Mammary epithelial cell (primary cell): Measurements from ENCODE around the gene STOML2.

Source experiments
- CTCF ChIP-seq, 2 donors: IDR thresholded peaks in 1 of 2; conservative IDR thresholded peaks in 1 of 2; 2 replicates each; pipeline ENCODE4 v1.5.1; 2011 to 2012; ENCODE audit warnings: inconsistent platforms in 2 of 2, low read length in 2 of 2, mild to moderate bottlenecking in 2 of 2, control low read depth in 1 of 2, low read depth in 1 of 2; ENCODE audit not compliant: insufficient read depth in 1 of 2; ENCODE audit errors: extremely low read depth in 1 of 2
- EZH2 ChIP-seq: IDR thresholded peaks from 2 replicates; pipeline ENCODE4 v1.6.1; 2012; ENCODE audit warnings: low read length, inconsistent platforms, borderline replicate concordance

- TF ChIP-seq CTCF (conservative IDR thresholded peaks at IDR 0.05 in 1 of 2, IDR thresholded peaks at IDR 0.05 in 1 of 2; ENCODE audit: extremely low read depth in 1 of 2, insufficient read depth in 1 of 2, low read depth in 1 of 2, low read length in 2 of 2) (no peak), EZH2 (no peak)
Measured at GRCh38 chr9:35091536-35091935, 11.4 kb downstream of the STOML2 start.
